Stimulated activated CD8-positive, alpha-beta memory T cell treated with anti-CD3 and anti-CD28 coated beads, Interleukin-4, amount 100 ng/mL, for 4 hours (primary cell): ENCODE data around the gene TMEM229A.
"Not testable (repeated sequence)": the region's sequence is repeated elsewhere in the genome, so short reads cannot be mapped to it uniquely, and the experiment has no call there.

Experiments used
- DNase-seq, 2 donors: peaks; one replicate each; pipeline ENCODE4 v3.0.0-alpha.2; 2020; ENCODE audit warnings: low read depth in 2 of 2, low spot score in 1 of 2

The TMEM229A gene

GRCh38 chr7:124032369-124033094 lies at the start of gene TMEM229A:
Gene TMEM229A, minus strand, starts transcription at chr7:124033067. Its CDS starts 64 bp downstream, at chr7:124033003.
- no peak for DNase-seq

GRCh38 chr7:124082234-124082633 lies 49.4 kb upstream of the TMEM229A start:
- DNase-seq, result not testable (repeated sequence)

- no peak for DNase-seq
Measured at GRCh38 chr7:124077546-124077945, 44.7 kb upstream of the TMEM229A start.

- DNase-seq, result no peak
Measured at GRCh38 chr7:124076841-124077240, 44.0 kb upstream of the TMEM229A start.

- no peak for DNase-seq
Measured at GRCh38 chr7:124074007-124074406, 41.1 kb upstream of the TMEM229A start.

- no peak for DNase-seq
Measured at GRCh38 chr7:124073310-124073645, 40.4 kb upstream of the TMEM229A start.

GRCh38 chr7:124072603-124073309 lies 39.9 kb upstream of the TMEM229A start:
- DNase-seq, result no peak

GRCh38 chr7:124071843-124072242 lies 39.0 kb upstream of the TMEM229A start:
- DNase-seq, result no peak

- DNase-seq, result no peak
Measured at GRCh38 chr7:124062171-124062570, 29.3 kb upstream of the TMEM229A start.

GRCh38 chr7:124060528-124060927 lies 27.7 kb upstream of the TMEM229A start:
- no peak for DNase-seq

GRCh38 chr7:124059375-124059774 lies 26.5 kb upstream of the TMEM229A start:
- DNase-seq, result no peak

- DNase-seq, result no peak
Measured at GRCh38 chr7:124058515-124058914, 25.6 kb upstream of the TMEM229A start.

GRCh38 chr7:124057872-124058271 lies 25.0 kb upstream of the TMEM229A start:
- DNase-seq, result no peak

GRCh38 chr7:124056234-124056633 lies 23.4 kb upstream of the TMEM229A start:
- DNase-seq, result no peak

- DNase-seq, result no peak
Measured at GRCh38 chr7:124051681-124052377, 19.0 kb upstream of the TMEM229A start.

- no peak for DNase-seq
Measured at GRCh38 chr7:124042826-124043225, 10.0 kb upstream of the TMEM229A start.

- no peak for DNase-seq
Measured at GRCh38 chr7:124041439-124041838, 8.6 kb upstream of the TMEM229A start.

- DNase-seq, result not testable (repeated sequence)
Measured at GRCh38 chr7:124037902-124038301, 5.0 kb upstream of the TMEM229A start.

- DNase-seq, result no peak
Measured at GRCh38 chr7:124035706-124036105, 2.8 kb upstream of the TMEM229A start.

- DNase-seq, result no peak
Measured at GRCh38 chr7:124034754-124035100, 1.9 kb upstream of the TMEM229A start.

- no peak for DNase-seq
Measured at GRCh38 chr7:124033807-124034753, 1.2 kb upstream of the TMEM229A start.
